NCI-H1105 treated with DMSO at 0.1 percent for 48 hours (cell line): Measurements from ENCODE around the gene TMEM178B.

ENCODE experiments used
- DNase-seq: peaks from one replicate; lab custom pipeline; 2025; lab: John Stamatoyannopoulos, UW

The TMEM178B gene

GRCh38 chr7:141466151-141466904 is 392.5 kb downstream of the TMEM178B start:
- DNase-seq, result no peak

GRCh38 chr7:141468341-141468740 is 394.5 kb downstream of the TMEM178B start:
- no peak for DNase-seq

GRCh38 chr7:141475679-141476078 is 401.8 kb downstream of the TMEM178B start:
- no peak for DNase-seq

GRCh38 chr7:141477865-141478264 is 404.0 kb downstream of the TMEM178B start:
- DNase-seq, result no peak

- DNase-seq, result no peak
Measured at GRCh38 chr7:141478845-141479244, 405.0 kb downstream of the TMEM178B start.

GRCh38 chr7:141480953-141481352 is 407.1 kb downstream of the TMEM178B start:
- no peak for DNase-seq

- DNase-seq, result no peak
Measured at GRCh38 chr7:141481971-141482370, 408.1 kb downstream of the TMEM178B start.

GRCh38 chr7:141483044-141483443 is 409.2 kb downstream of the TMEM178B start:
- DNase-seq, result no peak

GRCh38 chr7:141484907-141485306 is 411.0 kb downstream of the TMEM178B start:
- no peak for DNase-seq

- no peak for DNase-seq
Measured at GRCh38 chr7:141486959-141487358, 413.1 kb downstream of the TMEM178B start.

GRCh38 chr7:141490474-141490873 is 416.6 kb downstream of the TMEM178B start:
- DNase-seq, result no peak

- no peak for DNase-seq
Measured at GRCh38 chr7:141495057-141495456, 421.2 kb downstream of the TMEM178B start.

- no peak for DNase-seq
Measured at GRCh38 chr7:141497391-141497790, 423.5 kb downstream of the TMEM178B start.

- DNase-seq, result no peak
Measured at GRCh38 chr7:141500608-141501007, 426.7 kb downstream of the TMEM178B start.

GRCh38 chr7:141501451-141501850 is 427.6 kb downstream of the TMEM178B start:
- no peak for DNase-seq

- DNase-seq, result no peak
Measured at GRCh38 chr7:141511316-141511675, 437.4 kb downstream of the TMEM178B start.

- DNase-seq, result no peak
Measured at GRCh38 chr7:141511676-141512396, 438.0 kb downstream of the TMEM178B start.

GRCh38 chr7:141512597-141512996 is 438.7 kb downstream of the TMEM178B start:
- DNase-seq, result no peak

- DNase-seq, result no peak
Measured at GRCh38 chr7:141513720-141514119, 439.9 kb downstream of the TMEM178B start.

- DNase-seq, result no peak
Measured at GRCh38 chr7:141515941-141516340, 442.1 kb downstream of the TMEM178B start.

GRCh38 chr7:141519623-141520022 is 445.8 kb downstream of the TMEM178B start:
- DNase-seq, result no peak

- no peak for DNase-seq
Measured at GRCh38 chr7:141522657-141523342, 448.9 kb downstream of the TMEM178B start.

GRCh38 chr7:141525973-141526514 is 452.2 kb downstream of the TMEM178B start:
- no peak for DNase-seq
